ENCODE data around the gene ATP8B1. TPM values are rescaled to one million over a fixed set of nuclear protein-coding genes. Genes with fewer than 3 reads are reported as not detected.
A peak's percentile ranks its signal among the peaks of the same experiment; 100 is the strongest.
"Not testable (repeated sequence)": the region's sequence is repeated elsewhere in the genome, so short reads cannot be mapped to it uniquely, and the experiment has no call there.

Gene ATP8B1
- total RNA-seq, 1 experiment from 2014 or later, result 8.5 TPM

DNA sequence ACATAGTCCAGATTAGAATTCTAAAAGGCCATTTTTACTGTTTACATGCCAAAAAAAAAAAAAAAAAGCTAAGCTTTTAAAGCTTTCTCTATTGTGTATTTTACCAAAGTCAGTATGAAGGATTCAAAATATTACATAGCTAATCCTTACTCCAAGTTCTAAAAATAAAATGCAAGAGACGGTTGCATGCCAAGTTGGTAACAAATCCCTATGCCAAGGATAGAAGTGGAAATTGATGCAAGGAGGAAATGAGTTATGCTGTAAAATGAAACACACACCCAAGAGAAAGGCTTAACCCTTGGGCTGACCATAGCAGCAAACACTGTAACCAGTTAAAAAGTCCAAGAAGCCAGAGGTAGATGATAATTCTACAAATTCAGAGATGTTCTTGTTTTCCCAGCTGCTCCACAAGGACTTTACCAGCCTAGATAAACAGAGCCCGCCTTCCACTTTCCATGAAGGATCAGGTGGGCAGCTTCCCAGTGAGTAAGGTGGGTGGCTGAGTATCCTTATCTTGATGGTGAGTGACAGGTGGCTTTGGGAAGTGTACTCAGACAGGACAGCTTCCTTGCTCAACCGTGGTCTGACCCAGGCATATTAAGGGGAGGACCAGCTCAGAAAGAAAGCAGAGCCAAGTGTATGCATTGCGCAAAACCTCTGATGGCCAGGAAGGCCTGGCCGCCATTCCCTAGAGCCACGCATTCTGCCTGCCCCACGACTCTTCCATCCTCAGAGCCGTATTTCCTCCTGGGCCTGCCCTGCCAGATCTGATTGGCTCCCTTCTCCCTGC is 34.4 kb downstream of the ATP8B1 start:
- DNase-seq (ENCODE audit: low read depth), result peak; percentile 76

DNA sequence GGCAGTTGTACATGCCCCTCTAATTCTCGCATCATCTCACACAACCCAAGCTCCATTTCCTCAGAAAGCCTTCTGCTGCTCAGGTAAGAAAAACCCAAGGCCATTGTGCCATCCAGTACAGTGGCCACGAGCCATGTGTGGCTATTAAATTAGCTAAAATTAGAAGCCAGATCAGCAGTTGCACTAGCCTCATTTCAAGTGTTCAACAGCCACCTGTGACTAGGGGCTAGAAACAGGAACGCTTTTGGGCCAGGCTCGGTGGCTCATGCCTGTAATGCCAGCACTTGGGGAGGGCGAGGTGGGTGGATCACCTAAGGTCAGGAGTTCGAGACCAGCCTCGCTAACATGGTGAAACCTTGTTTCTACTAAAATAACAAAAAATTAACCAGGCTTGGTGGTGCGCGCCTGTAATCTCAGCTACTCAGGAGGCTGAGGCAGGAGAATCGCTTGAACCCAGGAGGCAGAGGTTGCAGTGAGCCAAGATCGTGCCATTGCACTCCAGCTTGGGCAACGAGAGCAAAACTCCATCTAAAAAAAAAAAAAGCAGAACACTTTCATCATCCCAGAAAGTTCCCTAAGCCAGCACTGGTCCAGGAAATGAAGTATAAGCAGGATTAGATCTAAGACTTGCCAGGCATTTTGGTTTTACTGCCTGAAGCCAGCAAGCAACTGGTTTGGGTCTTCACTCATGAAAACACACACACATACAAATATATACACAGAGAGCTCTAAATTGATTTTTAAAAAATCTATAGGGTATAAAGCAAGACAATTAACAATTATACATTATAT is 35.7 kb downstream of the ATP8B1 start:
- no peak for DNase-seq (ENCODE audit: low read depth)

DNA sequence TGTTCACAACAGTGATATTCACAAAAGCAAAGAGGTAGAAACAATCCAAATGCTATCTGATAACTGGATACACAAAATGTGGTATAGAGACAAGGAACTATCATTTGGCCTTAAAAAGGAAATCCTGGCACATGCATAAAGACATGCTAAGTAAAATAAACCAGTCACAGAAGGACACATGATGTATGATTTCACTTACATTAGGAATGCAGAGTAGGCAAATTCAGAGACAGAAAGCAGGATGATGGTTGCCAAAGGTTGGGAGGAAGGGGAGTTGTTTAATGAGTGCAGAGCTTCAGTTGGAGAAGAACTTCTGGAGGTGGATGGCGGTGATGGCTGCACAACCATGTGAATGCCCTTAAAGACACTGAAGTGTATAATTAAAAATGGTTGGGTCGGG is 38.1 kb downstream of the ATP8B1 start:
- DNase-seq (ENCODE audit: low read depth), result no peak

DNA sequence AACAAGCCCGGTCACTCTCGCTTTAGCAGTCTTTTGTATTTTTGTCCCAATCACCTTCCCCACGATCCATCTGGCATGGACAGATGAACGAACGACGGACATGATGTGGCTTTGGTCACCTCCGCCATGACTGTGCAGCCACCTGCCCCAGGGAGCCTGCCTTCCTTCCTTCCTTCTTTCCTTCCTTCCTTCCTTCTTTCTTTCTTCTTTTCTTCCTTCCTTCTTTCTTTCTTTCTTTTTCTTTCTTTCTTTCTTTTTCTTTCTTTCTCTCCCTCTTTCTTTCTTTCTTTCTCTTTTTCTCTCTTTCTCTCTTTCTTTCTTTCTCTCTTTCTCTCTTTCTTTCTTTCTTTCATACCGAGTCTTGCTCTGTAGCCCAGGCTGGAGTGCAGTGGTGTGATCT is 39.0 kb downstream of the ATP8B1 start:
- DNase-seq (ENCODE audit: low read depth), result no peak

DNA sequence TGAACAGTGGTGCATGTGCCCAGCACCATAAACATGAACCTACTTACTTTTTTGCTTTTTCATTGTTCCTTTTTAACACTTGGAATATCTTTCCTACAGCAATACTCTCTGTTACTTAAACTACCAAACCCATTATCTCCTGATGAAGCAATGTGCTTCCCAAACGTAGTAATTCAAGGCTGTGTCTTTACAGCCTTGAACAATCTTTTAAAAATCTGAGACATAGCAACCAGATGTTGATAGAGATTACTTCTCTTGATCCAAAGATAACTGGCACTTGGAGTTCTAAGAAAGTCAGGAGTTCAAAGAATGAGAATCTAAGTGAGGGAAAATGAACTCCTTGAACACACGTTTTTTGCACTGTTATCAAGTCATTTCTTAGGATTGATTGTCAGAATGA is 40.4 kb downstream of the ATP8B1 start:
- no peak for DNase-seq (ENCODE audit: low read depth)

DNA sequence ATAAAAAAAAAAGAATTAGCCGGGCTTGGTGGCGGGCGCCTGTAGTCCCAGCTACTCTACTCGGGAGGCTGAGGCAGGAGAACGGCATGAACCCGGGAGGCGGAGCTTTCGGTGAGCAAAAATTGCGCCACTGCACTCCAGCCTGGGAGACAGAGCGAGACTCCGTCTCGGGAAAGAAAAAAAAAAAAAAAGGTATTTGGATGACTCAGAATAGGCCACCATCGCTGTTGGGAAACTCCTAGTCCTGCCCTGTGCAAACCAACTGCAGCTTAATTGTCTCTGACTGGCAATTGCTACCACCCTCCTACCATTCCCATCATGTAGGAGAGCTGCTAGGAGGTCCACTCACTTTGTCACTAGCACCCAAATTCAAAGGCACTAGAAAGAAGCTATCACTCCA is 43.5 kb downstream of the ATP8B1 start:
- DNase-seq (ENCODE audit: low read depth), result no peak

DNA sequence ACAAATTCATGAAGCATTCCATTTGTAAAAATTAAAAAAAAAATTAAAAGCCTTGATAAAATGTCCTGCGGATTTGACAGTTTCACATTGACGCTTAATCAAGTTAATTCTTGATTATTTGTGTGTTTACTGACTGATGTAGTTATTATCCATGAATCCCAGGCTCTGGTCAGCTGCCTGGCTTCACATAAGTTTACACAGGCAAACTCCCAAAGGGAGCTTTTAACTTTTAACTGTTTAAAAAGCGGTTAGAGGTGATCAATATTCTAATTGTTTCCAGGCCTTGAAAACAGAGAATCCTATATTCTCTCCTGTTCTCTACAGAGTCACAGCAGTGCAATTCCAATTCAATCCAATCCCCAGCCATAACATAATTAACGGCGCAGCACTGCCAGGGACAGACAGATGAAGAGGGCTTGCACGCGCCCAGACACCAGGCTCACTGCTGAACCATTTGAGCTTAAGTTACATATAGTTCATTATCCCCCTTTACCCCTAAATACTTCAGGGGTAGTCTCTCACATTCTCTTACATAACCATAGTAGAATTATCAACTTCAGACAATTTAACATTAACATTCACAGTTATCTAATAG is 47.5 kb downstream of the ATP8B1 start:
- no peak for DNase-seq (ENCODE audit: low read depth)

DNA sequence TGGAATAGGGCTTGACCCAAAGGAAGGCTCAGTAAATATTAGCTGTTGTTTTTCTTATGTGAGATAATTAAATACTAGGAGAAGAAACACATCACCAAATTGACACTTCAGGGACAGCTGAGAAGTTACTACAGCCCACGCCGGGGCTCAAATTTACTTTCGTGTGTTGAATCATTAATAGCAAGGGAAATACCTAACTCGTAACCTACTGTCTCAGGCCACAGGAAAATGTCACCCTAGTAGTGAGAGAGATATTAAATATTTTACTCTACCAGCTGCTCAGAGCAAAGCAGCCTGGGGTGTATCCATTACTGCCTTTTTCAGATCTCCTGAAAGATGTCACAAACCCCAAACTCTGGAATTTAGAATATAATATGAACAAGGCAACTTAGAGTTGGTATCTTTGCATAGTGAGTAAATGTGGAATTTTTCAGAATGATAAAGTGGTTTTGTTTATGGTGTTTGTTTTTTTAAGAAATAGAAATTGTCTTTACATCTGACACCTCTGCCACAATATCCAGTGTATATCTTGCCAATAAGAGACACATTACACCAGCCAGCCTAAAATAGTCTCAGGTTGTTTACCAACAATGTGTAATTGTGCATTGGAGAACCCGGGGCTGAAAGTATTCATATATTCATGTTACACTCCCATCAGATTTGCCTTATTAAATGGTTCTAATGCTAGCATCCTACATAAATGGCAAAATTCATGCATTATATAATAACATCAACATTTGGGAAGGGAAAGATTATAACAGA is 48.4 kb downstream of the ATP8B1 start:
- DNase-seq (ENCODE audit: low read depth), result peak; percentile 66

DNA sequence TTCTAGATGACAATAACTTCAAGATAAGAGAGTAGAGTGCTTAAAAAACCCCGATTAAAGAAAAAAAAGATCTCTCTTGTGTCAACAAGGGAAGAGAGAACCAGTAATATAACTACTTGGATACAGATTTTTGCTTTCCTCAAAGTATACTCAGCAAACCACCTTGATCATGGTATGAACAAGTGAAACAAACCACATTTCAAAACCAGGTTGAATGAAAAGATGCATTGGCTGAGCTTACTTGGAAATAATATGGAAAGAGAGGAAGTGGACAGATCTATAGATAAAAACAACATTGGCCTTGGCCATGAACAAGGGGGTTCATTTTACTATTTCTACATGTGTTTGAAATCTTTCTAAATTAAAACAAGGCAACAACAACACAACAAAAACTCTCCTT is 50.1 kb downstream of the ATP8B1 start:
- DNase-seq (ENCODE audit: low read depth), result no peak

DNA sequence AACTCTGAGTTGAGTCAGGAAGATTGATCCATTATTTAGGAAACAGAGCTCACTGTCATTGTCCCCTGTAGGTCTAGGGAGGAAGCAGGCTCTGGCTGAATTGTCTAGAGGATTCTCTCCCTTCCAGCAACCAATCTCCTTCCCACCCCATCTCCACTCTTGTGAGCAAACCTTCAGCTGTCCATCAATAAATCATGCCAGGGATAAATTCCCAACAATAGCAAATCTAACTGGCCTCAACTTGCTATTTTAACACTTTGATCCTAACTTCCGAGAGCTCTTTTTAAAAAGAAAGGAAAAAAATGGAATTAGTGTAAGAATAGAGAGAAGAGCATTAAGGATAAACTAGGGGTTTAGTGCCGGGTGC is 53.5 kb downstream of the ATP8B1 start:
- DNase-seq (ENCODE audit: low read depth), result peak; percentile 77

DNA sequence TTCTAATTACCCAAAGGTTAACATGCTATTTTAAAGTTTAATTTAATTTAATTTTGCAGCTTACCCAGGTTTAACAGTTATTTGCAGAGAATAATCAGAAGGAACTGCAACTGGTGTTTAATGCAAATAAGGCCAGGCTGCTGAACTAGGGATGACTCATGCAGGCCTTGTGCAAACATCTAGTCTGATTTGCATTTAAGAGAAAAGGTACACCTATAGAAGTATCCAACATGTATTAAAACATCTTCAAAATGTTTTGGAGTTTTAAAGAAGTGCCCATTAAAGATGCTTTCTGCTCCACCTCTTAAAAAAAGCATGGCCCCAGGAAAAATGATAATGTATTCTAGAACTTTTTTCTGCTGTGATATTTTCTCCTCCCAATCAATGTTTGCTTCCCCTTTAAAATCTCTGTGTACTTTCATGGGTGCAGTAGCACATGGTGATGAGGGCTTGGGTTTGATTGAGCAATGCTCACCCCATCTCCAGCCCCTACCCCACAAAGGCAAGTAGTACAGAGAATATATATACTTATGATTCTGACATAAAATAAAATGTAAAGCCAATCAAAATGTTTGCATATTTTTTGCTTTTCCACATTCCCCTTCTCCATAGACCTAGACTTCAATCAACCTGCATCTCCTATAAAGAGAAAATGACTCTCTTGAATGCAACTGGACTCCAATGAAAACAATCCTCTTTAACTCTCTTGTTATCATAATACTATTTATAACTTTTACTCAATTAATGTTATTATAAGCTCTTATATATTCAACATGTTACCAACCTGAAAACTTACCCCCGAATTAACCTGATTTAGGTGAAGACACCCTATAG is 54.1 kb downstream of the ATP8B1 start:
- no peak for DNase-seq (ENCODE audit: low read depth)

DNA sequence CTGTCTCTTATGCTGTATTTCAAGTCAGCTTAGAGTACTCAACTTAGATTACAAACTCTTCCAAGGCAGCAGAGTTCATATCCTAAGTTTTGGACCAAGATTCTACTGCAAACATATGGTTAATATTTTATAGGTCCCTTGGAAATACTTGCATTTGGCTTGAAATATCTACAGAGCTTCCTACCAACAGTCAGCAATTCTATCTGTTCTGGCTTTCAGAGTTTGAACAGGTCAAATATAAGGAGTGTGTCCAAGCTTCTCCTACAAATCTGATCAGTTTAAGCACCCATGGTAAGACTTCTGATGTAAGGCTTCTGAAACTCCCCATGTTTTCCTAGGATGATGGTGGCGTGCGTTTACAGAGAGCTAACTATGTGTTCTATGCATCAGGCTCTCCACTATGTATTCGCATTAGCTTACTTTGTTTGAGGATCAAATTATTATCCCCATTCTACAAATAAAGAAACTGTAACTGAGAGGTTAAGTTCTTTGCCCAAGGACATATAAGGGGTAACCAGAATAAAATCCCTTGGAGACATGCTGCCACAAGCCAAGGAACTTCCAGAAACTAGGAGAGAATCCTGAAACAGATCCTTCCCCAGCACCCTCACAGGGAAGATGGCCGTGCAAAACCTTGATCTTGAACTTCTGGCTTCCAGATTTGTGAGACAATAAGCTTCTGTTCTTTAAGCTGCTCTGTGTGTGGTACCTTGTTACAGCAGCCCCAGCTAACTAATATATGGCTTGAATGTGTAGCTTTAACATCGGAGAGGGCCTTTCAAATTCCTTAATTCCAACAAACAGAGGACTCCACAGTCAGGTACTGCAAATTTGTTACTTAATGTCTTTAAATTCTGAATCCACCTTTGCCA is 55.1 kb downstream of the ATP8B1 start:
- DNase-seq (ENCODE audit: low read depth), result no peak

DNA sequence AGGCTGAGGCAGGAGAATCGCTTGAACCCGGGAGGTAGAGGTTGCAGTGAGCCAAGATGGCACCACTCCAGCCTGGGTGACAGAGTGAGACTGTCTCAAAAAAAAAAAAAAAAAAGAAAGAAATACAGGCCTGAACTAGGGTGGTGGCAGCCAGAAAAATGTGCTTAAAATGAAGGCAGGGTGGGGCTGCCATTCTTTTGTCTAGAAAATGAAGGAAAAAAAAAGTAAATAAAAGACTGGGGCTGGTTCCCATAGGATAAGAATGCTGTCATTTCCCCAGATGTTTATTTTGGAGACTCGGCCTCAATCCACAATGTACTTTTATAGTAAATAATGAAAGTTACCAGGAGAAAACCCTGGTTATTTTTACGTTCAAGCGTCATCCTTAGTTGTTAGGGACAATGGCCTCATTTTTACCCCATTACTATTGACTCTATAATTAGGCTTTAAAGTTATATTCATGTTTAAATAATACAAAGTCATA is 58.9 kb downstream of the ATP8B1 start:
- DNase-seq (ENCODE audit: low read depth), result no peak

DNA sequence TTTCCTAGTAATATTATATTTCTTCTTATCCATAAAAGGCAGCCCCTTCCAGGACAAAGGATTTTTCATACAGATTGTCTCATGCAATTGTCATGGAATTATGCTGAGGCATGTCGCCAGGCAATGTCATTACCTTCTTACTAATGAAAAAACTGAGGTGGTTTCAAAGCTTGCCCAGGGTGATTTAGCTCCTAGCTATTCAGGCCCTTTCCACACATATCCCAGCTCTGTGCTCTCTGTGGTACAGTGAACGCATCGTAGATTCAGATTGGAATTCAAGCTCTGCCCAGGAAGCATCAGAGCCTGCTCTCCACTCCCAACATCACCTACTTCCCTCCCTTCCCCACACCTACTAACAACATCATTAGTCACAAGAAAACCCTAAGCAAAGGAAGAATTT is 60.1 kb downstream of the ATP8B1 start:
- peak; percentile 57 for DNase-seq (ENCODE audit: low read depth)

DNA sequence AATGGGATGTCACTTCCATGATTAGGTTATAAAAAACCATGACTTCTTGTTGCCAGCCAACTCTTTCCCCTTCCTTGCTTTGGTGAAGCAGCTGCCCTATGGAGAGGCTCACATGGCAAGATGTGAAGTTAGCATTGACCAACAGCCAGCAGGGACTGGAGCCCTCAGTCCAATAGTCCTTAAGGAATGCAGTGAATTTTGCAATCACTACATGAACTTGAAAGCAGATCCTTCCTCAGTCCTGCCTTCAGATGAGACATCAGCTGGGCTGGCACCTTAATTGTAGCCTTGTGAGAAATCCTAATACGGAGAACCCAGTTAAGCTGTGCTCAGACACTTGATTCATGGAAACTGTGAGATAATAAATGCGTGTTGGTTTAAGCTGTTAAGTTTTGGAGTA is 61.8 kb downstream of the ATP8B1 start:
- DNase-seq (ENCODE audit: low read depth), result no peak

DNA sequence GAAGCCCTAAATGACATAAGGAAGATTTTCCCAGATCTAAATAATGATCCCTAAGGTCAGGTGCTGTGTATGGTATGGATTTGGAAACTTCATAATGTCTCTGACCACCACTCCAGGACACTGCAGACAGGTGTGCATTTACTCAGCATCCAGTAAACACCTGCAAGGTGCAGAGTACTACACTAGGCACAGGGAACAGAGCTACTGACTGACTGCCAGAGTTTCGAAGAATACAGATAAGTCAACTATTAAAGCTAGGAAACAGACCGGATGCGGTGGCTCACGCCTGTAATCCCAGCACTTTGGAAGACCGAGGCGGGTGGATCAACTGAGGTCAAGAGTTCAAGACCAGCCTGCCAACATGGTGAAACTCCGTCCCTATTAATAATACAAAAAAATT is 65.0 kb downstream of the ATP8B1 start:
- no peak for DNase-seq (ENCODE audit: low read depth)

DNA sequence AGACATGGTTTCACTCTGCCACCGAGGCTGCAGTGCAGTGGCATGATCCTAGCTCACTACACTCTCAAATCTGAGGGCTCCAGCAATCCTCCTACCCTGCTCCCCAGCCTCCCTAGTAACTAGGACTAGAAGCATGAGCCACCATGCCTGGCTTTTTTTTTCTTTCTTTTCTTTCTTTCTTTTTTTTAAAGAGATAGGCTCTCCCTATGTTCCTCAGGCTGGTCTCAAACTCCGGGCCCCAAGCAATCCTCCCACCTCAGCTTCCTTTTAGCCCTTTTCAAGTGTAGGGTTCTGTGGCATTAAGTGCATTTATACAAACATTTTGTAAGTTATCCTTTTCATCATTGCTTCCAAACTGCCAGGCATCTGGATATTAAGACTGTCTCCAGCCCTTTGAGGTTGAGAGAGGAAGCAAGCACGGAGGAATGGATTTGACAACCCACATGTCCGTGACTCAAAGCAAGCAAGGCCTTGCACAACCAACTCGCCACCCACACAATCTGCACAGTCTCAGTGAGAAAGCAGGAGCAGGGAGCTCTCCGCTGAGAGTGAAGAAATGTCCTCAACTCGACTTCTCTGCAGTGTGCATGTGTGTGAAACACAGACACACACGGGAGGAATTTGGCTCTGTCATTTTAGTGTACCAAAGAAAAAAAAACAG is 65.6 kb downstream of the ATP8B1 start:
- peak; percentile 93 for DNase-seq (ENCODE audit: low read depth)

DNA sequence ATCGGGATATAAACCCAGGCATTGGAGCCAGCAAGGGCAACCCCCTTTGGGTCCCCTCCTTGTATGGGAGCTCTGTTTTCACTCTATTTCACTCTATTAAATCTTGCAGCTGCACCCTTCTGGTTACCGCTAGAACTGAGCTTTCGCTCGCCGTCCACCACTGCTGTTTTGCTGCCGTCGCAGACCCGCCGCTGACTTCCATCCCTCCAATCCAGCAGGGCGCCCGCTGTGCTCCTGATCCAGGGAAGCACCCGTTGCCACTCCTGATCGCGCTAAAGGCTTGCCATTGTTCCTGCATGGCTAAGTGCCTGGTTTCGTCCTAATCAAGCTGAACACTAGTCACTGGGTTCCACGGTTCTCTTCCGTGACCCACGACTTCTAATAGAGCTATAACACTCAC is 68.1 kb downstream of the ATP8B1 start:
- DNase-seq (ENCODE audit: low read depth), result not testable (repeated sequence)

DNA sequence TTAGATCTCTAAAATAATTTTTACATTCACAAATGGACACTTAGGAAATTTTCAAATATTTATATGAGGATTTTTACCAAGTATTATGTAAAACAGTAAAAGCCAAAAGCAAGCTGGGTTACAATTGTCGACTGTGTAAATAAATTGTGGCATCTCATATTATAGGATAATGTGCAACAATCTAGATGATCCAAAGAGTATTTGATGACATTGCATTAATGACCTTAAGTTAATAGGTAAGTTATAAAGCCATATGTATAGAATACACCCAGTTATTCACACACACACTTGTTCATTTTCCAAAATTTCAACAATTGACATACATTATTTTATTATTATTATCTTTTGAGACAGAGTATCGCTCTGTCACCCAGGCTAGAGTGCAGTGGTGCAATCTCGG is 69.3 kb downstream of the ATP8B1 start:
- no peak for DNase-seq (ENCODE audit: low read depth)

Measured in LHCN-M2 (cell line).